NCI-H2081 treated with DMSO at 0.1 percent for 48 hours (cell line): ENCODE results near the gene SDCCAG8.
"Not testable (repeated sequence)": the region's sequence is repeated elsewhere in the genome, so short reads cannot be mapped to it uniquely, and the experiment has no call there.

ENCODE experiments used
- DNase-seq: peaks from one replicate; lab custom pipeline; 2025; lab: John Stamatoyannopoulos, UW

Gene SDCCAG8

DNA sequence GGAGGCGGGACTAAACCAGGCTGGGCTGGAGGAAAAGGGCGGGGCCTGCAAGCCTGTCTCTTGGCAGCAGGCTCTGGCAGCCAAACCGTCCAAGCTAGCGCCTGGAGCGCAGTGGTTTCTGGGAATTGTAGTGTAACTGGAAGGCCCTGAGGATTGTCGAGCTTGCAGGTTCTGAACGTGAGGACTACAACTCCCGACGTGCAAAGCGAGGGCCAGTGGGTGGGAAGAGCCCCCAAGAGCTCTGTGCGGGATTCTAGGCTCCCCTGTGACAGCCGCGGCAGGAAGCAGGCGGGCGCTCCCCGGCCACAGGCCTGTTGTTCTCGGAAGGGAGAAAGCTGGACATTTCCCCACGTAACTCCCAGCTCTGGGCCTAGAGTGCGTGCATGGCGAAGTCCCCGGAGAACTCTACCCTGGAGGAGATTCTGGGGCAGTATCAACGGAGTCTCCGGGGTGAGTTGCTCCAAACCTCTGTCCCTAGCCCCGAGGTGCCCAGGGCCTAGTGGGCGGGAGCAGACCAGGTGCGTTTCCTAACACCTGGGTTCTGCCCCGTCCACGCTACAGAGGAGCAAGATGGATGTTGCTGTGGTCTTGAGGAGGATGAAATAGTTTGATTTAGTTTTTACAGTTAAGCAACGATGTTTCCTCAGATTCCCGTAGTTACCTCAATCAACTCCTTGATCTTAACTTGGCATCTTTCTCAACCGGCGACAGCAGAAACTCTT lies at the start of gene SDCCAG8:
Gene SDCCAG8 (plus strand): TSS at position 251 of the 722 bp plus-strand sequence. CDS start 133 bp downstream, at position 384.
- peak; percentile 99 for DNase-seq

DNA sequence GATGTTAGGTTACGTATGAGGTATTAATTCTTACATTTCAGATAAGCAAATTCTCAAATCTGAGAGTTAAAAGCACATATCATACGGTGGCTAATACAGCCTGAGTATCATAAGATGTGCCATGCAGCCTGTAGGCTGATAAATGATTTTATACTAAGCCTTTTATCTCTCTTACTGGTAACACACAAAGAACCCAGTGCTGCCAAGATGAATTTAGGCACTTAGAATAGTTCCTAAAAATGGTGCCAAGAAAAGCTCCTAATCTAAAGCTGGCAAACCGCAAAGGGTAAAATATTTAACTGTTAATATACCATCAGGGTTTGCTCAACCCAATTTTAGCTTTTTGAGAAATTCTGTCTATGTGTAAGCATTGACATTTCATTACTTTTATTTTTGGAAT lies 43.9 kb upstream of the SDCCAG8 start:
- not testable (repeated sequence) for DNase-seq

DNA sequence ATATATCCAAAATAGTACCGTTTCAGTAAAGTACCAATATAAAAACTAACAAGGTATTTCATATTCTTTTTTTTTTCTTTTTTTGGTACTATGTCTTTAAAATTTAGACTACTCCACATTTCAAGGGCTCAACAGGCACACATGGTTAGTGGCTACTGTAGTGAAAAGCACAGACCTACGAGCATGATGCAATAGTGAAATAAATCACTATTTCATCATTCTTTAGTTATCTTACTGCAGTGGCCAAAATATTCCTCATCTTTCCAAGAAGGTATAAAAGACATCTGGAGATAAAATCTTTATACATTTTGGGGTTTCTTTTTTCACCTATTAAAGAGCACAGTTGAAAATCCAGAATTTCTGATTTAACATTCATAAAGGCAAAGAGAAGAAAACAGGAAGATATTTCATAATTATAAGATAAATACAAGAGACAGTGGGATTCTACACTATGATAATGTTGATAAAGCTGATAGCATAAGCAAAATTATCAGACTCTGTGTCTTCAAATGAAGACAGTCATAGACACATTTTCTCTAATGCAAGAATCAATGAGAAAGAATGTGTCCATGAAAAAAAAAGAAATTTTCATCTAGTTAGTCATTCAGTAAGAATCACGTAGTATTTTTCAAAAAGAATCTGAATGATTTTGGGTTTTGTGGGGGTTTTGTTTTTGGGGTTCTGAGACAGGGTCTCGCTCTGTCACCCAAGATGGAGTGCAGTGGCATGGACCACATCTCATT lies 42.6 kb upstream of the SDCCAG8 start:
- no peak for DNase-seq

DNA sequence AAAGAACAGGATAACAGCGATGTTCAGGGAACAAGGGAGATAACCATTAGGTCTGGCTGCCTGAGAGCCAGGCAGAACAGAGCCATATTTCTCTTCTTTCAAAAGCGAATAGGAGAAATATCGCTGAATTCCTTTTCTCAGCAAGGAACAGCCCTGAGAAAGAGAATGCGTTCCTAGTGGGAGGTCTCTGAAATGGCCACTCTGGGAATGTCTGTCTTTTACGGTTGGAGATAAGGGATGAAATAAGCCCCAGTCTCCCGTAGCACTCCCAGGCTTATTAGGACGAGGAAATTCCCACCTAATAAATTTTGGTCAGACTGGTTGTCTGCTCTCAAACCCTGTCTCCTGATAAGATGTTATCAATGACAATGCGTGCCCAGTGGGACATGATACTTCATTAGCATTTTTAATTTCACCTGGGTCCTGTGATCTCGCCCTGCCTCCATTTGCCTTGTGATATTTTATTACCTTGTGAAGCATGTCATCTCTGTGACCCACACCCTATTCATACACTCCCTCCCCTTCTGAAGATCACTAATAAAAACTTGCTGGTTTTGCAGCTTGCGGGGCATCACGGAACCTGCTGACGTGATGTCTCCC lies 40.5 kb upstream of the SDCCAG8 start:
- DNase-seq: not testable (repeated sequence)

DNA sequence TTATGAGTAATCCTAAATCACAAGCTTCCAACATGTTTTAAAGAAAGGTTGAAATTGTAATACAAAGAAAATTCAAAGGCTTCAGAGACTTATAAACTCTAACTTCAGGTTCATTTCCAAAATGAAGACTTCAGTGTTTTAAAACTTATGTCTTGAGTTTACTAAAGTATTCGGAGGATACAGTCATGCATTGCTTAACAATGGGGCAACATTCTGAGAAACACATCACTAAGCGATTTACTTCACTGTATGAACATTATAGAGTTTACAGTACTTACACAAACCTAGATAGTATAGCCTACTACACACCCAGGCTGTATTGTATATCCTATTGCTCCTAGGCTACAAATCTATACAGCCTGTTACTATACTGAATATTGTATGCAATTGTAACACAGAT lies 39.1 kb upstream of the SDCCAG8 start:
- no peak for DNase-seq

DNA sequence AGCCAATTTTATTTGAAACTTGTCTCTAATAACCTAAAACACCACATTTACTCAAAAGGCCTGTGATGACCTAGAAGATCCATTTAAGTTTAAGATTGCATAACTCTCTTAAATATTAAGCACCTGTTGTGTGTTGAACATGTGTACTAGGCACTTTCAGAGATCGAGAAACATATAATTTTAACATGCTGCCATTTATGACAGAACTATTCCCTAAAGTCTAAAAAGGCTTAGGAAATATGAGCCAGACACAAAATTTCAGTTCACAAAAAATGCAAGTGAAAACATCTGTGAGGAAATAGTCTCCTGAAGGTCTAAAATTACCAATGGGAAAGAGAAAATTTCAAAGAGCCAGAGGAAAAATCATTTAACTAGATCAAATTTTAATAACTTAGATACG lies 38.5 kb upstream of the SDCCAG8 start:
- no peak for DNase-seq

DNA sequence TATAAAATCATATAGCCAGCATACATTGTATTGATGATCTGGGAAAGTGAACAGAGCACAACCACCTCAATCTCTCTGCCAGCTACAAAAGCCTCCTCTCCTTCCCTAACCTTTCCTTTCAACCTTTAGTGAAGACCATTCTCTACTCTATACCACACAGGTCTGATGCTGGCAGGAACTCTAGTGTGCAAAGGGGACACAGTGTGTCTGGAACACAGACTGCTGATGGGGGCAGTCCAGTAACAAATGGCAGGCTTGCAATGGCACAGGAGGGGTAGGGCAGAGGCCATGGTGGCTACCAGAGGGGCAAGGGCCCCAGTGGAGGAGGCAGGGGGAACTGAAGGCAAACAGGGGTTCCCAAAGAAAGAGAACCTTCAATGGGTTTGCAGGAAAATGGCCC lies 37.8 kb upstream of the SDCCAG8 start:
- no peak for DNase-seq

DNA sequence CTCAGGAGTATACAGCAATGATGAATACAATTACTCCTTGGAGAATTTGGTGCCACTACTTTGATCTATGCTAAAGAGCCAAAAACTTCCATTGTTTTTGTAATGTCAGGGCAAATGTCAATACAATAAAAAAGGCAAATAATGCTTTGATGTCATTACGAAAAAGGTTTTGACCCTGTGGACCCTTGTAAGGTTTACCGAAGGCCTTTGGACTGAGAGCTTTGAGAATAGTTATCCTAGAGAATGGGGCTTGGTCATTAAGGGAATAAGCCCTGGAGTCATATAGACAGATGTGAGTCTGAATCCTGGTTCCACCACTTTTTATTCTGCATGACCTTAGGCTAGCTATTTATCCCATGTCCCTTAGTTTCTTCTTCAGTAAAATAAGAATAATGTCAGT lies 28.2 kb upstream of the SDCCAG8 start:
- no peak for DNase-seq

DNA sequence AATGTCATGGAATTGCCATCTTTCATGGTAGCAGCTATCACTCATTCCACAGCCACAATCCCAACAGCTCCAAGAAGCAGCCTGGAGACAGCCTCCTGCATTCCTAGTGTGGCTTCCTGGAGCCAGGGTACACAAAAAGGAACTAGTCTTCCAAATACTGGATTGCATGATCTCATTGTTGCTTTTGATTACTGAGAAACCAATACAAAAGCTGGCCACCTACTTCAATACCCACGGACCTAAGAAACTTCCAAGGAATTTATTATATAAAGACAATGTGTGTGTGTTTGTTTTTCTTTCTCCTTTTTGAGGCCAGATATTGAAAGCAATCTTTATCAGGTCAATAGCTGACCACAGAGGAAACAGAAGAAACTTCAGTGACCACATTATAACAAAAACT lies 26.3 kb upstream of the SDCCAG8 start:
- DNase-seq: no peak

DNA sequence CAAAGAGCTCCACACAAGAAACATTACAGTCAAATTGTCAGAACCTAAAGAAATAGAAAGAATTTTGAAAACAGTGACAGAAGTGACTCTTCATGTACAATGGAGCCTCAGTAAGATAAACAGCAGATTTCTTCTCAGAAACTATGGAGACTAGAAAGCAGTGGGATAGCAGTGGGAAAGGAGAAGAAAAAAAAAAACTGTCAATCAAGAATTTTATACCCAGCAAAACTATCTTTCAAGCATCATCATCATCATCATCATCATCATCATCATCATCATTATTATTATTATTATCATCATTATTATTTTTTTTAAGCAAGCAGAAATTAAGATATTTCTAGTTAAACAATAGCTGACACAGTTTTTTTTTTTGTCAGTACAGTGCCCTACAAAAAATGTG lies 24.9 kb upstream of the SDCCAG8 start:
- DNase-seq: peak; percentile 5

DNA sequence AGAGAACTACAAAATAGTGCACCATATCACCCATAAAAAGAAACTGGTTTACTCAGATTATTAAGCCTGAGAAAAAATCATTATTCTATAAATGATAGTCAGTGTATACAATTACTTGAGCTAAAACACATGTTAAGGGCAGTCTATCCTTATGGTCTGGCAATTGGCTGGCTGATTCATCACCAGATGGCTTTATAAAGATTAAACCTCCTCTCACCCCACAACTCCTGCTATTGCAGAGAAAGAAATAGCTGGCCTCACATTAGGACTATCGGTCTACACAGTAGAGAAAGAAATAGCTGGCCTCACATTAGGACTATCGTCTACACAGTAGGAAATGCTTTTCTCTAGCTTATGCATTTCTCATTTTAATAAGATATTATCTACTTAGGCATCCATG lies 21.9 kb upstream of the SDCCAG8 start:
- DNase-seq: no peak

DNA sequence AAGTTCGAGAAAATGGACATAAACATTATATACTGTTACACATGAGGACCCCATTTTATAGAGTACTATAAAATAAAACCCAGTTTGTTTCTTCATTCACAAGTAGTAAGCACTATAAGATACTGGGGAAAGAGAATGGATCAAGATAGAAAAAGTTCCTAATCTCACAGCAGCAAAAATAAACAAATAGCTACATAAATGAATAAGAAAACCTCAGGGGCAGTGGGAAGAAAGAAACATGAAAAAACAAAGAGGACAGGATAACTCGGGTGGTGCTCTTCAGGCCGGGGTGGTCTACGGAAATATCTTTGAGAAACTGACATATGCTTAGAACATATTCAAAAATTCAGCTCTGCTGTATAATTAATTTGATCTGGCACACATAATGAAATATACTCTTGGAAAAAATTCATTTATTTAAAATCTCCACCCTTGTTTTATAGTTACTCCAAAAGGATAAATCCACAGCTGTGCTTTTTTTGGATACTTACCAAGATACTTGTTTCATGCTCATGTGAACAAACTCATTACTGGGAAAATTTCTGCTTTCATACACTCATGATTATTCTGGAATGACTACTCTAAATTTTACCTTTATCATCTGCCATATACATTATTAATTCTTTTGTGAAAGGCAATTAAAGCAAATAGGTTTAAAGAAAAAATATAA lies 20.7 kb upstream of the SDCCAG8 start:
- peak; percentile 39 for DNase-seq

DNA sequence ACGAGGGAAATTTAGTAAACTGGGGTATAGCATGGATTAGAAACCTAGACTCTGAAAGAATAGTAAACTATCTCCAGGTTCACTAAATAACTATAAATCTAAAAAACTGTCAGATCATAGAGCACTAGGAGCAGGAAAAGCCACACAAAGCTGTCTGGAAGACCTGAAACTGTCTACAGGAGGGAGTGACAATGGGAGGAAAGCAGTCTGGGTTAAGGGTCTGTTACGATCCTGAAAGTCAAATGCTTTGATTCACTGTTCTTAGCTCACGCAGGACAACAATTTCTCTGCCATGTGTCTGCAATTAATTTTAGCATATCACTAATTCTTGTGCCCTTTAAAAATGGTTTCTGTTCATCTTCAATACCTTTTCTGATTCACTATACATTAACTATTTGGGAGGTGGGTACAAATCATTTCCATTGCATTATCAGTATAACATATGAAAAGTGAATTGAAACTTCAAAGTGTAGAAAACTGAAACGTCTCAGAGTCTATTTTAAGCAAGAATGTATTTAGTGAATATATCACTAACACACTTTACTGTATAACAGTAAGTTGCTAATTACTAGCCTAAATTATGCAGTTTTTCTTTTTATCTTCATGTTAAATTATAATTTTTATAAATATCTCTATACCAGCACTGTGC lies 19.1 kb upstream of the SDCCAG8 start:
- no peak for DNase-seq

DNA sequence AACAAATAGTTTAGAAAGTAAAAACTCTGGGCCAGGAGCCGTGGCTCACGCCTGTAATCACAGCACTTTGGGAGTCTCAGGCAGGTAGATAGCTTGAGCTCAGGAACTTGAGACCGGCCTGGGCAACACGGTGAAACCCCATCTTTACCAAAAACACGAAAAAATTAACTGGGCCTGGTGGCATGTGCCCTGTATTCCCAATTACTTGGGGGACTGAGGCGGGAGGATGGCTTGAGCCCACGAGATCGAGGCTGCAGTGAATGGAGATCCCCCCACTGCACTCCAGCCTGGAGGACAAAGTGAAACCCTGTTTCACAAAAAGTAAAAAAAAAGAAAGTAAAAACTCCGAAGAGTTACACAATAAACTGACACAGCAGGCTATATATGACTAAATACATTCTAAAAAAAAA lies 11.4 kb upstream of the SDCCAG8 start:
- no peak for DNase-seq

DNA sequence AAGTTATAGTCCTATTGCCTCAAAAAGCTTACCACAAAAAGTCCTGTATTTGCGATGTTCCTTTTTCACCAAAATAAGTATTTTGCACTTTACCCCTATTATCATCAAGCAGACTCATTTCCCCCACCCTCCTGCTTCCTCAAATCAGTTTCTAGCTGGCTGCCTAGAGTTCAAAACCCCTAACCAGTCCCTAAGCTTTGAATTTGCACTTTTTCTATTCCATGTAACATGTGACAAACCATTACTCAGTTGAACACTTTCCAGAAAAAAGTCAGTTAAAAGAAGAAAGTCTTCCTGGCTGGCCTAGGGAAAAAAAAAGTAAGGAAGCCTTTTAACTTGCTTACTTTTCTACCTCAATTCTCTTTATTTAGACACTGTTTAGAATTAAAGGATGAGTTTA lies 8.9 kb upstream of the SDCCAG8 start:
- DNase-seq: no peak

DNA sequence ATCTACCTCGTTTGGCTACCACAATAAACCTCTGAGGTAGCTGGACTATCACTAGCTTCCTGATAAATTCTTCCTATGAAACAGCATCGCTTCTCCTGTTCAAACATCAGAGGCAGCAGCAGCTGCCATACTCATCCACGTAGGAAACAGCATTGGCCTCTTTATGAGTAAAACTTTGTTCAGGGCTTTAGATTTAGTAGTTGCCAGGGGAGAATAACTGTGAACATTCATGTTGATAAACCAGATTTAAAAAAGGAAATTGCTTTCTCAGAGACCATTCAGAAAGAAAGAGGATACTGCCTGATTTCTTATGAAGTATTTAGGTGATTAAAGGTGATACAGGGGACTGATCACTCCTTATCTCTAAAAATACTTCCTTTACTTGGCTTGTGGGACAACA lies 7.9 kb upstream of the SDCCAG8 start:
- DNase-seq: no peak

DNA sequence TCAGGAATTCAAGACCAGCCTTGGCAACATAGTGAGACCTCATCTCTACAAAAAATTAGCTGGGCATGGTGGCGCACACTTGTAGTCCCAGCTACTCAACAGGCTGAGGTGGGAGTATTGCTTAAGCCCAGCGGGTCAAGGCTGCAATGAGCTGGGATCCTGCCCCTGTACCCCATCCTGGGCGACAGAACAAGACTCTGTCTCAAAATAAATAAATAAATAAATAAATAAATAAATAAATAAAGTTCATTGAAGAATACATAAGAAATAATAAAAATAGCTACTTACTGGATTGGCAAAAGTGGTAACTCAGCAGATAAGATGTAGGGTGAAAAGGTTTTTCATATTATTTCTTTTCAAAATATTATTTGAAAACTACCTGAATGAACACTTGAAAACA lies 6.6 kb upstream of the SDCCAG8 start:
- no peak for DNase-seq

DNA sequence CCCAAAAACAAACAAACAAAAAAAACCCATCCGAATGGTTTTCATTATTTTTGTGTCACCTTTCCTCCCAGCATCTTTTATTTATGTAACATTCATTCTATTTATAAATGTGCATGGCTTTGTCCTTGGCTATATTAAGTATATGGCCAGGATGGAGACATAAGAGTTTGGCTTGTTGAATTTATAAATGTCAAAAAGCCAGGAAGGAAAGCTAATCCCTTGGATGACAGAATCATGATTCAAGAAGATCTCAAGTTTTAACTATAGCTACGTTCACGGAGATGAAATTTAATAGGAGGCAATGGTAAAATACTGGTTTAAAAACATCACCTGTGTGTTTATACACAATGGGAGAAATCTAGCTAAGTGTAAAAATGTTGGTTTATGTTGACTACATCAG lies 5.7 kb upstream of the SDCCAG8 start:
- no peak for DNase-seq

DNA sequence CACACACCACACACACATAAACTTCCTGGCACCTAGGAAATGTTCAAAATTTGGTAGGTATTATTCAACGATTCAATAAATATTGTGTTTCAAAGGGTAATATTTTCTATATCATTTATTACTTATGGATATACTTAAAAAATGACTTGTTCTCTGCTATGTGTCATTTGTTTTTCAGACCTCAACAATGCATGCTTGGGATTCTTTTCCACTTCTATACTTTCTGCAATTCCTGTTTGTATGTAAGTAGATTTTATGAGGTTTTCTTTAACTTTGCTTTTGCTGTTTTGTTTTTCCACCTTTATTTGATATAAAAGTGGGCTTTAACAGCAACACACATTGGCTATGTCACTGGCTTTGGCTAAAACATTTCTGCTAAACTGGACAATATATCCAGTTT lies 4.3 kb upstream of the SDCCAG8 start:
- no peak for DNase-seq

DNA sequence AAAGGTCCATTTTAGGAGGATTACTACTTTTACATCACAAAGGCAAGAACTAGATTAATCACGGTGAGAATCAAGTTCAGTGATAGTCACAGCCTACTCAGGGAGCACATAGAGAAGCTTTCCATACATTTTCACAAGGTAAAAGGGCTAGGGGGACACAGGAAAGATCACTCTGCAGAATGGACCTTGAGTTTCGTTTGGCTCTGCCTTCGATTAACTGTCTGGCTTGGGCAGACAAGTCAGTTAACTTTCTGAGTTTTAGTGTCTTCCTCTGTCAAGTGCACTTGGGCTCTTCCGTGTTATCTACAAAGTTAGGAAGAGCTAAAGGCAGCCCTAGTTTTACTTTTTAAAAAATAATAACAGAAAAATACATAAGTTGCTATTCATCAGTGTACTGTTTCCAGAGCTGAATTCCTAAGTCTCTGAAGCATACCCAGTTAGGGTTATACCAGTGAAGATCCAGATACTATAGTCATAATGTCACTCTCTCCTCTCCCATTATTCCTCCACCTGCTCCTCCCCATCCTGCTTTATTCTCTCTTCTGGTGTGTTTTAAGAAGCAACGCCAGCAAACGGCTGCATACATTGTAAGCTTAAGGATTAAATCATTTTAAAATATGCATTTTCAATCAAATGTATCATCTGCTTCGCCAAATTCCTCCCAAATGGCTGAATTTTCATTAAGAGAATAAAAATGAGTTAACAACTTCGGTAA lies 2.5 kb upstream of the SDCCAG8 start:
- no peak for DNase-seq

DNA sequence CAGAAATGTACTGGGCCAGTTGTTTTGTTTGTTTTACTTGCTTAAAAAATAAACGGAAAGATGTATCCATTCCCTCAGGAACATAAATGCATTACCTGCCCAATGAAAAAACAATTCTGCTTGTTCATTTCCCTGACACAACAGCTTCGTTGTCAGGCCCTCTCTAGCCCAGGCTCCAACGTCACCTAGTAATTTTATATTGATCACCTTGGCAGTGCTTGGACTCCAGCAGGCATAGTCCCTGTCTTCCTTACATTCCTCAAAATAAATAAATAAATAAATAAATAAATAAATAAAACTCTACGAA lies 2.0 kb upstream of the SDCCAG8 start:
- DNase-seq: no peak
